Prostate gland (tissue), 2 donors: ENCODE measurements around the gene CDH10. TPM values are rescaled to one million over a fixed set of nuclear protein-coding genes. Genes with fewer than 3 reads are reported as not detected.

Experiments used
- DNase-seq: peaks from one replicate; pipeline ENCODE4 v3.0.0-alpha.2; 2019; ENCODE audit warnings: low spot score
- H3K27ac ChIP-seq, 2 donors: fragments of 200-600 bp; sonication (generic); 2 replicates each; pipeline ENCODE4 v1.5.1; 2017 to 2019
- H3K27me3 ChIP-seq: fragments of 200-600 bp; sonication (generic); replicated peaks from 2 replicates; pipeline ENCODE4 v1.5.1; 2019; ENCODE audit not compliant: insufficient read depth
- H3K36me3 ChIP-seq, 2 donors: fragments of 200-600 bp; sonication (generic); 1 replicate in 1 of 2; 2 replicates in 1 of 2; pipeline versions ENCODE4 v1.5.1 to v1.8.1; 2017 to 2019
- H3K4me1 ChIP-seq: fragments of 200-600 bp; sonication (generic); replicated peaks from 2 replicates; pipeline ENCODE4 v1.5.1; 2019
- H3K4me3 ChIP-seq, 2 donors: fragments of 200-600 bp; sonication (generic); 2 replicates each; pipeline ENCODE4 v1.5.1; 2017 to 2019
- H3K9me3 ChIP-seq: fragments of 200-600 bp; sonication (generic); 2 replicates; pipeline ENCODE4 v1.5.1; 2017
- CTCF ChIP-seq, 4 experiments: fragments of 200-600 bp in 2 of 4; fragments of 450-650 bp in 2 of 4; sonication (generic) in 2 of 4; IDR thresholded peaks; 1 replicate in 3 of 4; 2 replicates in 1 of 4; pipeline ENCODE4 v1.5.1; 2016 to 2019; ENCODE audit warnings: antibody characterized with exemption in 4 of 4, mild to moderate bottlenecking in 2 of 4, moderate library complexity in 2 of 4
- POLR2A ChIP-seq: fragments of 450-650 bp; IDR thresholded peaks from one replicate; pipeline ENCODE4 v1.6.1; 2016; ENCODE audit warnings: antibody characterized with exemption, mild to moderate bottlenecking
- POLR2AphosphoS5 ChIP-seq: sonication (generic); formaldehyde crosslinking; IDR thresholded peaks from one replicate; pipeline ENCODE4 v1.6.1; 2017; ENCODE audit warnings: antibody characterized with exemption
- WGBS: methylation state at CpG from one replicate; pipeline ENCODE4 v1.1.5; 2018; 5-methylcytosine and 5-hydroxymethylcytosine counted together
- intact Hi-C: fragments of 100-400 bp; cut with DNase I; formaldehyde crosslinking; loops from one replicate; pipeline ENCODE4 v1.14.2; 2022
- small RNA-seq, 2 donors: library from RNA; depleted of rRNA; stranded (forward); fragments of <200 nt; gene quantifications; one replicate each; pipeline ENCODE3, GENCODE V24; 2016
- total RNA-seq, 2 donors: library from RNA; depleted of rRNA; stranded (reverse); fragments of >200 nt; gene quantifications; one replicate each; pipeline ENCODE4 v1.1.0, GENCODE V29; 2016

The CDH10 gene
- total RNA-seq, 2 donors from 2014 or later, result 0.77 to 1.1 TPM

- H3K4me3 ChIP-seq, result no peak overlapping the region
- no peaks in the 10 kb centered on the region for H3K36me3 ChIP-seq
- DNase-seq, result no peak
- no peak overlapping the region for H3K27ac ChIP-seq
- intact Hi-C loops, result no loop called here
- H3K9me3 ChIP-seq, result no peaks in the 10 kb centered on the region
- TF ChIP-seq CTCF (IDR thresholded peaks at IDR 0.05) (no peak), POLR2A (no peak), POLR2AphosphoS5 (no peak)
- no peaks in the 10 kb centered on the region for H3K27me3 ChIP-seq
- H3K4me1 ChIP-seq, result no peaks in the 10 kb centered on the region
- WGBS, result 91% methylated on average over 1 of the region's 1 CpG
Observed at GRCh38 chr5:24475101-24475500, 169.7 kb downstream of the CDH10 start.

- intact Hi-C loops, result no loop called here
- Histone ChIP-seq H3K4me1 (no peaks in the 10 kb centered on the region), H3K4me3 (no peak overlapping the region), H3K27me3 (no peaks in the 10 kb centered on the region), H3K9me3 (no peaks in the 10 kb centered on the region), H3K36me3 (no peaks in the 10 kb centered on the region), H3K27ac (no peak overlapping the region)
- 90% methylated on average over 3 of the region's 3 CpGs for WGBS
- no peak for DNase-seq
- TF ChIP-seq POLR2A, result no peak
- no peak for TF ChIP-seq CTCF (IDR thresholded peaks at IDR 0.05)
- no peak for TF ChIP-seq POLR2AphosphoS5
Observed at GRCh38 chr5:24474685-24475084, 170.1 kb downstream of the CDH10 start.

GRCh38 chr5:24472518-24472917 lies 172.3 kb downstream of the CDH10 start:
- DNase-seq, result no peak
- H3K4me3 ChIP-seq, result no peak overlapping the region
- intact Hi-C loops, result no loop called here
- no peaks in the 10 kb centered on the region for H3K27me3 ChIP-seq
- TF ChIP-seq POLR2AphosphoS5, result no peak
- no peak for TF ChIP-seq CTCF (IDR thresholded peaks at IDR 0.05)
- TF ChIP-seq POLR2A, result no peak
- no peaks in the 10 kb centered on the region for H3K36me3 ChIP-seq
- no peaks in the 10 kb centered on the region for H3K9me3 ChIP-seq
- H3K4me1 ChIP-seq, result no peaks in the 10 kb centered on the region
- H3K27ac ChIP-seq, result no peak overlapping the region

GRCh38 chr5:24444414-24444813 lies 200.4 kb downstream of the CDH10 start:
- H3K36me3 ChIP-seq, result no peaks in the 10 kb centered on the region
- no peaks in the 10 kb centered on the region for H3K27me3 ChIP-seq
- WGBS, result 18% methylated on average over 2 of the region's 2 CpGs
- no peaks in the 10 kb centered on the region for H3K4me1 ChIP-seq
- intact Hi-C loops, result no loop called here
- DNase-seq, result no peak
- H3K4me3 ChIP-seq, result no peak overlapping the region
- TF ChIP-seq CTCF (IDR thresholded peaks at IDR 0.05) (no peak), POLR2AphosphoS5 (no peak), POLR2A (no peak)
- no peak overlapping the region for H3K27ac ChIP-seq
- H3K9me3 ChIP-seq, result no peaks in the 10 kb centered on the region

GRCh38 chr5:24439465-24439864 lies 205.3 kb downstream of the CDH10 start:
- intact Hi-C loops, result no loop called here
- Histone ChIP-seq H3K27ac (no peak overlapping the region), H3K27me3 (no peaks in the 10 kb centered on the region), H3K4me3 (no peak overlapping the region), H3K36me3 (no peaks in the 10 kb centered on the region), H3K9me3 (no peaks in the 10 kb centered on the region), H3K4me1 (no peaks in the 10 kb centered on the region)
- no peak for DNase-seq
- no peak for TF ChIP-seq CTCF (IDR thresholded peaks at IDR 0.05)
- TF ChIP-seq POLR2AphosphoS5, result no peak
- no peak for TF ChIP-seq POLR2A
- WGBS, result 73% methylated on average over 2 of the region's 2 CpGs

Small RNA genes lying within 50 kb of the gene (small RNA-seq; reads per million reads assigned to genes)
- gene AC091885.1, result 0 reads per million in 2 donors
- gene RF00017, result 0 reads per million in 2 donors
